Neural cell (in vitro differentiated cells): ENCODE measurements around the gene CCN5. TPM values are rescaled to one million over a fixed set of nuclear protein-coding genes. Genes with fewer than 3 reads are reported as not detected.
"Not testable (repeated sequence)": the region's sequence is repeated elsewhere in the genome, so short reads cannot be mapped to it uniquely, and the experiment has no call there.

Source experiments
- H2AFZ ChIP-seq: fragments of 200-600, 300-800 bp; sonication (generic), shearing (Covaris generic); 2 replicates; pipeline ENCODE4 v1.6.0; 2014; ENCODE audit warnings: low read depth, mild to moderate bottlenecking, antibody characterized with exemption, low read length, moderate library complexity
- H3F3A ChIP-seq: fragments of 200-600 bp; shearing (Covaris generic); 2 replicates; pipeline ENCODE4 v1.6.1; 2016; ENCODE audit warnings: mild to moderate bottlenecking, moderate library complexity, mixed read lengths, antibody characterized with exemption, low read length; ENCODE audit not compliant: insufficient read depth, poor library complexity, severe bottlenecking
- H3K27ac ChIP-seq: fragments of 200-600, 300-800 bp; sonication (generic), shearing (Covaris generic); 2 replicates; pipeline ENCODE4 v1.5.1; 2014; ENCODE audit warnings: mild to moderate bottlenecking, low read length, moderate library complexity
- H3K27me3 ChIP-seq: fragments of 300-800, 200-600 bp; sonication (generic), shearing (Covaris generic); 2 replicates; pipeline ENCODE4 v1.6.0; 2014; ENCODE audit warnings: mild to moderate bottlenecking, low read depth, low read length, moderate library complexity; ENCODE audit not compliant: insufficient read depth
- H3K36me3 ChIP-seq: fragments of 300-800, 200-600 bp; sonication (generic), shearing (Covaris generic); 2 replicates; pipeline ENCODE4 v1.5.1; 2014; ENCODE audit warnings: mild to moderate bottlenecking, antibody characterized with exemption, low read length, moderate library complexity; ENCODE audit not compliant: insufficient read depth
- H3K4me2 ChIP-seq: fragments of 300-800, 200-600 bp; sonication (generic), shearing (Covaris generic); 2 replicates; pipeline ENCODE4 v1.6.0; 2014; ENCODE audit warnings: mild to moderate bottlenecking, low read length
- H3K4me3 ChIP-seq: fragments of 300-800, 200-600 bp; sonication (generic), shearing (Covaris generic); 2 replicates; pipeline ENCODE4 v1.5.1; 2014; ENCODE audit warnings: mild to moderate bottlenecking, low read length, moderate library complexity
- H3K79me2 ChIP-seq: fragments of 200-600 bp; shearing (Covaris generic); replicated peaks from 2 replicates; pipeline ENCODE4 v1.6.0; 2014; ENCODE audit warnings: mild to moderate bottlenecking, low read length, moderate library complexity; ENCODE audit not compliant: insufficient read depth
- H3K9ac ChIP-seq: fragments of 300-800, 200-600 bp; sonication (generic), shearing (Covaris generic); 2 replicates; pipeline ENCODE4 v1.6.1; 2016; ENCODE audit warnings: mild to moderate bottlenecking, low read length, mixed read lengths
- H3K9me2 ChIP-seq: fragments of 200-600 bp; shearing (Covaris generic); 2 replicates; pipeline ENCODE4 v1.6.1; 2016; ENCODE audit warnings: mild to moderate bottlenecking, low read length, mixed read lengths; ENCODE audit not compliant: insufficient read depth
- H3K9me3 ChIP-seq: fragments of 200-600, 300-800 bp; sonication (generic), shearing (Covaris generic); 2 replicates; pipeline ENCODE4 v1.6.1; 2016; ENCODE audit warnings: mild to moderate bottlenecking, mixed run types, low read length, moderate library complexity, mixed read lengths
- H4K20me1 ChIP-seq: fragments of 200-600 bp; shearing (Covaris generic); 2 replicates; pipeline ENCODE4 v1.6.1; 2016; ENCODE audit warnings: mild to moderate bottlenecking, mixed run types; ENCODE audit not compliant: insufficient read depth
- EP300 ChIP-seq: fragments of 450-650 bp; conservative IDR thresholded peaks from 2 replicates; pipeline ENCODE4 v1.6.1; 2014; ENCODE audit warnings: antibody characterized with exemption, mild to moderate bottlenecking, moderate library complexity; ENCODE audit not compliant: poor library complexity, severe bottlenecking
- EZH2 ChIP-seq: fragments of 200-600, 300-800 bp; shearing (Covaris generic), sonication (generic); IDR thresholded peaks from 2 replicates; pipeline ENCODE4 v1.6.1; 2014; ENCODE audit warnings: antibody characterized with exemption, low read length, borderline replicate concordance, mild to moderate bottlenecking; ENCODE audit not compliant: insufficient read depth, poor library complexity, severe bottlenecking
- MXI1 ChIP-seq: fragments of 450-650 bp; conservative IDR thresholded peaks from 2 replicates; pipeline ENCODE4 v1.6.1; 2014; ENCODE audit warnings: antibody characterized with exemption, mild to moderate bottlenecking; ENCODE audit not compliant: poor library complexity, severe bottlenecking
- POLR2AphosphoS5 ChIP-seq: IDR thresholded peaks from 2 replicates; pipeline ENCODE4 v1.6.1; 2012
- RAD21 ChIP-seq: fragments of 450-650 bp; conservative IDR thresholded peaks from 2 replicates; pipeline ENCODE4 v1.6.1; 2014; ENCODE audit warnings: antibody characterized with exemption, mild to moderate bottlenecking, moderate library complexity
- SMC3 ChIP-seq: fragments of 450-650 bp; conservative IDR thresholded peaks from 2 replicates; pipeline ENCODE4 v1.6.1; 2014; ENCODE audit warnings: antibody characterized with exemption, mild to moderate bottlenecking, moderate library complexity; ENCODE audit not compliant: poor library complexity
- TAF1 ChIP-seq: IDR thresholded peaks from 2 replicates; pipeline ENCODE4 v1.6.1; 2012; ENCODE audit warnings: low read depth
- polyA plus RNA-seq: library from polyadenylated mRNA; depleted of rRNA; stranded (reverse); fragments of >200 nt; gene quantifications from 2 replicates; pipeline ENCODE4 v1.2.3, GENCODE V29; 2014
- TF ChIP-seq, protein P1 (sequence below): IDR thresholded peaks from 2 replicates; pipeline ENCODE4 v1.6.1; 2012; ENCODE audit warnings: borderline replicate concordance
- TF ChIP-seq, protein P2 (sequence below): fragments of 450-650 bp; IDR thresholded peaks from 2 replicates; pipeline ENCODE4 v1.5.1; 2014; ENCODE audit warnings: antibody characterized with exemption, mild to moderate bottlenecking, moderate library complexity; ENCODE audit not compliant: poor library complexity, severe bottlenecking

CCN5 gene
- polyA plus RNA-seq, 1 donor from 2014 or later: not detected

DNA sequence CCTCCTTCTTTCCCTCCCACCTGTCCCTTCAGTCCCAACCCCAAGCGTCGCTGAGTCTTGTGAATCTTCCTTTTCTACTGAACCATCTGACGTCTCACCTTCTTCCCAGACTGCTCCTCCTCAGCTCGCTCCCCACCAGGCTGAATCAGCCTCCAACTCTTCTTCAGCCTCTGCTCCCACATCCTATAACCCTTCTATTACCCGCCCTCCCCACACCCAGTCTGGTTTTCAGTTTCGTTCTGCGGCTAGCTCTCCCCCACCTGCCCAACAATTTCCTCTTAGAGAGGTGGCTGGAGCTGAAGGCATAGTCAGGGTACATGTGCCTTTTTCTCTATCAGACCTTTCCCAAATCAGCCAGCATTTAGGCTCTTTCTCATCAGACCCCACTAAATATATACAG is 43.6 kb upstream of the CCN5 start:
- not testable (repeated sequence) for H3K4me2 ChIP-seq, H3K27ac ChIP-seq, H3K9ac ChIP-seq, H3K4me3 ChIP-seq, H3K36me3 ChIP-seq, H4K20me1 ChIP-seq, H3K27me3 ChIP-seq, H3K79me2 ChIP-seq, H3F3A ChIP-seq, H3K9me3 ChIP-seq, H2AFZ ChIP-seq, H3K9me2 ChIP-seq

DNA sequence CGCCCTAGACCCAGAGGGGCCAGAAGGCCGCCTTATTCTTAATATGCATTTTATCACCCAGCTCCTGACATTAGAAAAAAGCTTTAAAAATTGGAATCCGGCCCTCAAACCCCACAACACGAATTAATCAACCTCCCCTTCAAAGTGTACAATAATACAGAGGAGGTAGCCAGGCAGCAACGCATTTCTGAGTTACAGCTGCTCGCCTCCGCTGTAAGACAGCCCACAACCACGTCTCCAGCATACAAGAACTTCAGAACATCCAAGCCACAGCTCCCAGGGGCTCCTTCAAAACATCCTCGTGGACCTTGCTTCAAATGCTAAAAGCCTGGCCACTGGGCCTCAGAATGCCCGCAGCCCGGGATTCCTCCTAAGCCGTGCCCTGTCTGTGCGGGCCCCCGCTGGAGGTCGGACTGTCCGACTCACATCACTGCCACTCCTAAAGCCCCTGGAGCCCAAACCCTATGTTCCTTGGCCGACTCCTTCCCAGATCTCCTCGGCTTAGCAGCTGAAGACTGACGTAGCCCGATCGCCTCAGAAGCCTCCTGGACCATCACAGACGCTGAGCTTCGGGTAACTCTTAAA is 42.8 kb upstream of the CCN5 start:
- not testable (repeated sequence) for H4K20me1 ChIP-seq, H3K27ac ChIP-seq, H2AFZ ChIP-seq, H3K36me3 ChIP-seq, H3K4me3 ChIP-seq, H3K9me2 ChIP-seq, H3K27me3 ChIP-seq, H3F3A ChIP-seq, H3K9ac ChIP-seq, H3K79me2 ChIP-seq, H3K4me2 ChIP-seq, H3K9me3 ChIP-seq

DNA sequence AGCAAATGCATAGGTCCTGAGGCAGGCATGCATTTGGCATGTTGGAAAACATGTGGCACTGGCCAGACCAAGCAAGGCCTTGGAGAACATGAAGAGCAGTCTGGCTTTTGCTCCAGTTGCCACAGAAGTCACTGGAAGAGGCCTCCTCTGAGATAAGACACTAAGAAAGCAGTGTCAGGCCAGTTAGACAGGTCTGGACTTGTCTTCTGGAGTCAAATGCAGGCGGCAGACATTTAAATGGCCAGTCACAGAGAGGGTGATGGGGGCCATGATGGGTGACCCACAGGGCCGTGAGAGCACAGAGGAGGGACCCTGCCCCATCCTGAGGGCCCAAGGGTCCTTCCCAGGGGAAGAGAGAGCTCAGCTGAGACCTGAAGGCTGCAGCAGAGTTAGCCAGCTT is 36.9 kb upstream of the CCN5 start:
- H3K79me2 ChIP-seq: no peaks in the 10 kb centered on the region
- no peak overlapping the region for H2AFZ ChIP-seq
- no peak overlapping the region for H3K4me2 ChIP-seq
- no peaks in the 10 kb centered on the region for H4K20me1 ChIP-seq
- no peaks in the 10 kb centered on the region for H3K27me3 ChIP-seq
- TF ChIP-seq EZH2 (no peak), MXI1 (no peak), RAD21 (no peak), TAF1 (no peak), SMC3 (no peak), EP300 (no peak), POLR2AphosphoS5 (no peak)
- TF ChIP-seq, protein P1, sequence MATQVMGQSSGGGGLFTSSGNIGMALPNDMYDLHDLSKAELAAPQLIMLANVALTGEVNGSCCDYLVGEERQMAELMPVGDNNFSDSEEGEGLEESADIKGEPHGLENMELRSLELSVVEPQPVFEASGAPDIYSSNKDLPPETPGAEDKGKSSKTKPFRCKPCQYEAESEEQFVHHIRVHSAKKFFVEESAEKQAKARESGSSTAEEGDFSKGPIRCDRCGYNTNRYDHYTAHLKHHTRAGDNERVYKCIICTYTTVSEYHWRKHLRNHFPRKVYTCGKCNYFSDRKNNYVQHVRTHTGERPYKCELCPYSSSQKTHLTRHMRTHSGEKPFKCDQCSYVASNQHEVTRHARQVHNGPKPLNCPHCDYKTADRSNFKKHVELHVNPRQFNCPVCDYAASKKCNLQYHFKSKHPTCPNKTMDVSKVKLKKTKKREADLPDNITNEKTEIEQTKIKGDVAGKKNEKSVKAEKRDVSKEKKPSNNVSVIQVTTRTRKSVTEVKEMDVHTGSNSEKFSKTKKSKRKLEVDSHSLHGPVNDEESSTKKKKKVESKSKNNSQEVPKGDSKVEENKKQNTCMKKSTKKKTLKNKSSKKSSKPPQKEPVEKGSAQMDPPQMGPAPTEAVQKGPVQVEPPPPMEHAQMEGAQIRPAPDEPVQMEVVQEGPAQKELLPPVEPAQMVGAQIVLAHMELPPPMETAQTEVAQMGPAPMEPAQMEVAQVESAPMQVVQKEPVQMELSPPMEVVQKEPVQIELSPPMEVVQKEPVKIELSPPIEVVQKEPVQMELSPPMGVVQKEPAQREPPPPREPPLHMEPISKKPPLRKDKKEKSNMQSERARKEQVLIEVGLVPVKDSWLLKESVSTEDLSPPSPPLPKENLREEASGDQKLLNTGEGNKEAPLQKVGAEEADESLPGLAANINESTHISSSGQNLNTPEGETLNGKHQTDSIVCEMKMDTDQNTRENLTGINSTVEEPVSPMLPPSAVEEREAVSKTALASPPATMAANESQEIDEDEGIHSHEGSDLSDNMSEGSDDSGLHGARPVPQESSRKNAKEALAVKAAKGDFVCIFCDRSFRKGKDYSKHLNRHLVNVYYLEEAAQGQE: no peak
- TF ChIP-seq, protein P2, sequence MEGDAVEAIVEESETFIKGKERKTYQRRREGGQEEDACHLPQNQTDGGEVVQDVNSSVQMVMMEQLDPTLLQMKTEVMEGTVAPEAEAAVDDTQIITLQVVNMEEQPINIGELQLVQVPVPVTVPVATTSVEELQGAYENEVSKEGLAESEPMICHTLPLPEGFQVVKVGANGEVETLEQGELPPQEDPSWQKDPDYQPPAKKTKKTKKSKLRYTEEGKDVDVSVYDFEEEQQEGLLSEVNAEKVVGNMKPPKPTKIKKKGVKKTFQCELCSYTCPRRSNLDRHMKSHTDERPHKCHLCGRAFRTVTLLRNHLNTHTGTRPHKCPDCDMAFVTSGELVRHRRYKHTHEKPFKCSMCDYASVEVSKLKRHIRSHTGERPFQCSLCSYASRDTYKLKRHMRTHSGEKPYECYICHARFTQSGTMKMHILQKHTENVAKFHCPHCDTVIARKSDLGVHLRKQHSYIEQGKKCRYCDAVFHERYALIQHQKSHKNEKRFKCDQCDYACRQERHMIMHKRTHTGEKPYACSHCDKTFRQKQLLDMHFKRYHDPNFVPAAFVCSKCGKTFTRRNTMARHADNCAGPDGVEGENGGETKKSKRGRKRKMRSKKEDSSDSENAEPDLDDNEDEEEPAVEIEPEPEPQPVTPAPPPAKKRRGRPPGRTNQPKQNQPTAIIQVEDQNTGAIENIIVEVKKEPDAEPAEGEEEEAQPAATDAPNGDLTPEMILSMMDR: no peak
- no peaks in the 10 kb centered on the region for H3K9me2 ChIP-seq
- no peaks in the 10 kb centered on the region for H3F3A ChIP-seq
- no peak overlapping the region for H3K4me3 ChIP-seq
- no peak overlapping the region for H3K27ac ChIP-seq
- H3K9me3 ChIP-seq: no peaks in the 10 kb centered on the region
- no peak overlapping the region for H3K9ac ChIP-seq
- no peaks in the 10 kb centered on the region for H3K36me3 ChIP-seq
